ENCODE results near the gene SRA1.

The SRA1 gene

GRCh38 chr5:140549237-140550144 is 7.8 kb downstream of the SRA1 start:
- no peak for DNase-seq

- no peak for DNase-seq
Measured at GRCh38 chr5:140548791-140549190, 8.5 kb downstream of the SRA1 start.

DNA sequence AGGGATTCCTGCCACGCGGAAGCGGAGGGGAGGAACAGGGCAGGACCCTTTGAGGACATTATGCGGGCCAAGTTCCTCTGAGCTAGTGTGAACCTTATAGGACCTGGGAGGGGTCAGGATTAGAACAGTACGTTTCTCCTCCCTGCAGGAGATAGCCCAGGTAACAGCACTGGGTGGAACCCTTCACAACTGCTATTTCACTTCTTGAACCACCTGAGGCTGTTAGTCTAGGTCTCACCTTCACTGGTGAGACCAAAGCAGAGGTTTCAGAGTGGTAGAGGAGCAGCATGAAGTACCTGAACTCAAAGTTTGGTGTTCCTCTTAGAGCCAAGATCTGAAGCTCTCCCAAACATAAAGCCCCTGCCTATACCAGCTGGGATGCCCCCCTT is 9.0 kb downstream of the SRA1 start:
- DNase-seq: no peak

GRCh38 chr5:140547508-140548299 is 9.6 kb downstream of the SRA1 start, which contains the start of gene EIF4EBP3:
Gene EIF4EBP3, plus strand, starts transcription at chr5:140547662. Its CDS starts 76 bp downstream, at chr5:140547738.
- DNase-seq: peak; percentile 99

DNA sequence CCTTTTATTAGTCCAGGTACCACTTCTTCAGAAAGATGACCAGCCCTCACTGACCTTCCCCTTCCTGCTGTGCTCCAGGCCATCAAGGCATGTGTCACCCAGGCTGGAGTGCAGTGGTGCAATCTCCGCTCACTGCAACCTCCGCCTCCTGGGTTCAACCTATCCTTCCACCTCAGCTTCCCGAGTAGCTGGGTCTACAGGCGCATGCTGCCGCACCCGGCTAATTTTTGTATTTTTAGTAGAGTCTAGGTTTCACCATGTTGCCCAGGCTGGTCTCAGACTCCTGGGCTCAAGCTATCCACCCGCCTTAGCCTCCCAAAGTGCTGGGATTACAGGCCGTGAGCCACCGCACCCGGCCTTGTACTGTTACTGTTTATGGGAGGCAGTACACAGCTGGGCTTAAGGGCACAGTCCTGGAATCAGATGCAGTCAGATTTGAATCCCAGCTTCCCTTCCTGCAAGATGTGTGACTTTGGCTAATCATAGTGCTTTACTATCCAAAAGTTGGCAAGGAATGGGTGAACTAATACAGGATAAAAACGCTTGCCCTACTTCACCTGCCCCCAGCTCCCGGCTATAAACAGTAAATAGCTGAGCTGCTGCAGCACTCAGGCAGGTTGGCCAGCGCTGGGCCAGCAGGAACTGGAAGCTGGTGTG is 10.3 kb downstream of the SRA1 start:
- peak; percentile 67 for DNase-seq

GRCh38 chr5:140545606-140546005 is 11.7 kb downstream of the SRA1 start:
- DNase-seq: no peak

DNA sequence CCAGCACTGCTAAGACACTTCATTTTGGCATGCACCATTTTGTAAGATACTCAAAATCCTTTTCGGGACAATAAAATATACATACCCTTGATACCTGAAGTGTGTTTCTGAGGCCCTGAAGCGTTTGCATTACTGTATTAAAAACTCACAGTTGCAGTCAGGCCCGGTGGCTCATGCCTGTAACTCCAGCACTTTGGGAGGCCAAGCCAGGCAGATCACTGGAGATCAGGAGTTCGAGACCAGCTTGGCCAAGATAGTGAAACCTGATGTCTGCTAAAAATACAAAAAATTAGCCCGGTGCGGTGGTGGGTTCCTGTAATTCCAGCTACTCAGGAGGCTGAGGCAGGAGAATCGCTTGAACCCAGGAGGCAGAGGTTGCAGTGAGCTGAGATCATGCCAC is 12.3 kb downstream of the SRA1 start:
- DNase-seq: no peak

- no peak for DNase-seq
Measured at GRCh38 chr5:140542972-140543371, 14.3 kb downstream of the SRA1 start.

GRCh38 chr5:140540227-140540626 is 17.0 kb downstream of the SRA1 start:
- no peak for DNase-seq

DNA sequence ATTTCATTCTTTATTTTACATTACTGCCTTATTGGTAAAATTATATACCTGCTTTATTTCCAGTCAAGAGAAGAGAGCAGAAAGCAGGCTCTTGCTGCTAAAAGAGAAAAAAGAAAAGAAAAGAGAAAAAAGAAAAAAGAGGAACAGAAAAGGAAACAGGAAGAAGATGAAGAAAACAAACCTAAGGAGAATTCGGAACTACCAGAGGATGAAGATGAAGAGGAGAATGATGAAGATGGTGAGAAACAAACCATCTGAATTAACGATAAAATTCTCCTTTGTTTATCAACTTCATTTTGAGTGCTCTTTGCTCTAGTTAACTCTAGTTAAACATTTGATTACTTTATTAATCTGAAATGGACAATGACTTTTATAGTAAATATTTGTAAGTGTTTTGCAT is 33.3 kb downstream of the SRA1 start:
- DNase-seq: no peak

DNA sequence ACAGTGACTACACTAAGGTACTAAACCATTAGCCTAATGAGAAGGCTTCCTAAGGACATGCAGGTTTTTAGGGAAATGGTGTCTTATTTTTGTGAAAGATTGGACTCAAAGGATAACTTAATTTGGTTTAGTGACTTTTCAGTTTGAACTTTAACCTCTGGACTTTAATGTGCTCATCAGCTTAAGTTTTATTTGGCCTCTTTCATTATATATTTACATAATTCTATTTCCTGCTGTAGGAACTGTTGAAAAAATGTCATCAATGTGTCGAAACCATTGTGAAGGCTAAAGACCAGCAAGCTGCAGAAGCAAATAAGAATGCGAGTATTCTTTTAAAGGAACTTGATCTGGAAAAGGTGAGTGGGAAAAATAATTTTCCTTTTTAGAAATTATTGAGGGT is 44.1 kb downstream of the SRA1 start:
- no peak for DNase-seq

GRCh38 chr5:140509898-140510297 is 47.4 kb downstream of the SRA1 start:
- no peak for DNase-seq

DNA sequence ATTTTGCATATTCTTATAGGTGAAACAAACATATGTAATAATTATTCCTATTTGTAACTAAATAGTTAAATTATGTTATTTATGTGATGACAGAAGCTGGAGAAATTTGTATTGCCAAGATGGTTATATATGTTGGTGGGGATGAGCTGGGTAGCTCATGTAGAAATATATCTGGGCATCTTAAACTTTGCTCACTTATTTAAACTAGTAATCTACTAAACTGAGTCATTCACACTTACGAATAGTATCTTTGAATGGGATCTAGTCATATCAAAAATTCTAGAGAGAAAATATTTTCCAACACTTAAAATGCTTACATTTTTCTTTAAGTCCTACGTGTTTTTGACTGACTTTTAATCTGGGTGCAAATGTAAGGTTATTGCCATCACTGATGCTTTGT is 54.4 kb downstream of the SRA1 start:
- DNase-seq: no peak
